SW 1271 (cell line): ENCODE measurements around the gene HOXD1.

ENCODE experiments used
- DNase-seq, 2 experiments: peaks; one replicate each; lab custom pipeline; 2025; lab: John Stamatoyannopoulos, UW

The HOXD1 gene

GRCh38 chr2:176152350-176153181 is 35.9 kb upstream of the HOXD1 start:
- DNase-seq: no peak

- no peak for DNase-seq
Observed at GRCh38 chr2:176154576-176155252, 33.8 kb upstream of the HOXD1 start.

- DNase-seq: no peak
Observed at GRCh38 chr2:176155356-176156044, 33.0 kb upstream of the HOXD1 start.

GRCh38 chr2:176156301-176156806 is 32.1 kb upstream of the HOXD1 start:
- no peak for DNase-seq

- DNase-seq: no peak
Observed at GRCh38 chr2:176156807-176157498, 31.5 kb upstream of the HOXD1 start, which contains the start of gene HOXD3. TSS of gene HOXD3 (plus strand) at chr2:176157307. CDS start at chr2:176169115, 11,808 bp downstream.

- no peak for DNase-seq
Observed at GRCh38 chr2:176157499-176158185, 30.8 kb upstream of the HOXD1 start.

GRCh38 chr2:176158186-176158591 is 30.3 kb upstream of the HOXD1 start:
- no peak for DNase-seq

- no peak for DNase-seq
Observed at GRCh38 chr2:176158855-176159662, 29.4 kb upstream of the HOXD1 start.

GRCh38 chr2:176159663-176160250 is 28.7 kb upstream of the HOXD1 start:
- DNase-seq: no peak

- DNase-seq: no peak
Observed at GRCh38 chr2:176160251-176160985, 28.1 kb upstream of the HOXD1 start.

GRCh38 chr2:176160986-176161824 is 27.3 kb upstream of the HOXD1 start:
- no peak for DNase-seq

GRCh38 chr2:176161825-176162626 is 26.4 kb upstream of the HOXD1 start:
- DNase-seq: no peak

GRCh38 chr2:176162911-176163671 is 25.4 kb upstream of the HOXD1 start:
- no peak for DNase-seq

GRCh38 chr2:176163672-176164056 is 24.8 kb upstream of the HOXD1 start:
- no peak for DNase-seq

GRCh38 chr2:176164201-176164600 is 24.3 kb upstream of the HOXD1 start:
- DNase-seq: no peak

GRCh38 chr2:176164611-176165369 is 23.7 kb upstream of the HOXD1 start:
- DNase-seq: no peak
